ENCODE data around the gene DCPS. TPM values are rescaled to one million over a fixed set of nuclear protein-coding genes. Genes with fewer than 3 reads are reported as not detected.

The DCPS gene
- total RNA-seq, 3 donors from 2014 or later (not counting 1 experiment from before 2014, with no cell fraction given) = 20.1 to 25.8 (median 23.1) TPM

DNA sequence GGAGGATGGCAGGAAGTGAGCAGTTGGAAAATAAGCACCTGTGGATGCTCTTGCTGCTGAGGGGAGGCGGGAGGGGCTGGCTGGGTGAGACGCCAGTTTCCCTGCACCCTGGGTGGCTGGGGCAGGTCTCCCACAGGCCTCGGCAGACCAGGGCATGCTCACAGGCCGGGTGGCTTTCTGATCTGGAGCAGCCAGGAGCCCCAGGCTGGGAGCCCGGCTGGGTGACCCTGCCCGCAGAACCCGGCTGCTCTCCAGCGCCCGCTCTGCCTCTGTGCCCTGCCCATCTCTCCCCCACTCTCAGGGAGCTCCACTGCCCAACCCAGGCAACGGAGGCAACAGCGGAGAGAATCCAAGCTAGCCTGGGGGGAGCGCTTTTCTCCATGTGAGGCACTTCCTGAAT lies 24.6 kb downstream of the DCPS start:
- Histone ChIP-seq H3K4me1 (ENCODE audit: control insufficient read depth, insufficient read depth, low read length) (peaks cover 53% of the 10 kb centered on the region), H3K4me3 (ENCODE audit: low read length) (no peak overlapping the region), H3K36me3 (ENCODE audit: control insufficient read depth, insufficient read depth, low read length) (no peaks in the 10 kb centered on the region), H3K27ac (ENCODE audit: low read length) (peak overlapping the region; percentile 86), H3K27me3 (ENCODE audit: control insufficient read depth, insufficient read depth, low read length) (no peaks in the 10 kb centered on the region), H3K9me3 (ENCODE audit: control insufficient read depth, insufficient read depth, low read length) (no peaks in the 10 kb centered on the region)
- DNase-seq (no peak), ATAC-seq (no peak)
- intact Hi-C loops (cut with micrococcal nuclease) = loop anchor here (2.0 kb wide), 1 partner anchor 24 kb away; no protein-coding TSS in a partner anchor
- Mint-ChIP-seq H3K27me3 (ENCODE audit: low read depth in 2 of 2) (no peaks in the 10 kb centered on the region), H3K36me3 (no peaks in the 10 kb centered on the region), H3K4me1 (peaks cover 56 to 57% of the 10 kb centered on the region in 2 donors), H3K9me3 (no peaks in the 10 kb centered on the region), H3K27ac (peak overlapping the region; percentile 88 to 97), H3K4me3 (peak overlapping the region; percentile 79)
- WGBS (ENCODE audit: insufficient coverage) = 94% methylated on average over 12 of the region's 12 CpGs
- TF ChIP-seq CTCF (IDR thresholded peaks at IDR 0.05) = no peak

DNA sequence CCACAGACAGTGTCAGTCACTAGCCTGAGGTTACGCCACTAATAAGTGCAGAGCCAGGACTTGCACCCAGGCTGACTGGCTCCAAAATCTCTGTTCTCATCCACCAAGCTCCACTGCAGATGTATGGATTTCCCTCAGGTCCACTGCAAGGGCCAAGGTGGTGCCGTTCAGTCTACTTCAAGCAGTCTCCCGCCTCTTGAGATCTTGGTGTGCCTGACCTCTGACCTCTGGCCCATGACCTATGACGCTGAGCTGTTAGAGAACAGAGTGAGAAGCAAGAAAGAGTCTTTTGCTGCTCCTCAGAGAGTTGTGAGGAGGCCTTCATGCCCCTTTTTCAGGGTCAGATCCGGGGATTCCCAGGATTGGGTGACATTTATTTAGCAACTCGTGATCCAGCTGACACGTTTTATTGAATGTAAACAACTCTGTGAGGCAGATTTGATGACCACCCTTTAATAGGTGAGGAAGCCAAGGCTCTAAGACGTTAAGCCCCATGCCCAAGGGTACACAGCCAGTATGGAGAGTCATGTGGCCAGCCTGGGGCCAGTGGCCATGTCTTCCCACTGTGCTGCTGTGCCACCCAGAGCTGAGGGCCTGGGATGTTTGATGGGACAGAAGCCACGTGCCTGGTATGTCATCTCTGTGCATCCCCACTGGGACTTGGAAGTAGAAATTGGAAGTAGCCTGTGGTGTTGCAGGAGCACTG lies 25.2 kb downstream of the DCPS start:
- peaks cover 63% of the 10 kb centered on the region in 2 donors for H3K4me1 Mint-ChIP-seq
- H3K36me3 ChIP-seq (ENCODE audit: control insufficient read depth, insufficient read depth, low read length) = peaks cover 2% of the 10 kb centered on the region
- no peaks in the 10 kb centered on the region for H3K9me3 ChIP-seq (ENCODE audit: control insufficient read depth, insufficient read depth, low read length)
- H3K27ac ChIP-seq (ENCODE audit: low read length) = peak overlapping the region; percentile 86
- ATAC-seq = peak; percentile 11 to 34 (median 24)
- H3K27me3 Mint-ChIP-seq (ENCODE audit: low read depth in 2 of 2) = no peaks in the 10 kb centered on the region
- H3K4me1 ChIP-seq (ENCODE audit: control insufficient read depth, insufficient read depth, low read length) = peaks cover 59% of the 10 kb centered on the region
- H3K36me3 Mint-ChIP-seq = no peaks in the 10 kb centered on the region
- H3K4me3 Mint-ChIP-seq = peak overlapping the region; percentile 79
- peak in 1 of 2 donors; percentile 29 for DNase-seq
- no peaks in the 10 kb centered on the region for H3K27me3 ChIP-seq (ENCODE audit: control insufficient read depth, insufficient read depth, low read length)
- no peak for TF ChIP-seq CTCF (IDR thresholded peaks at IDR 0.05)
- intact Hi-C loops (cut with micrococcal nuclease) = loop anchor here (1.0 to 2.0 kb wide), 3 partner anchors 10 to 24 kb away; no protein-coding TSS in a partner anchor
- no peak overlapping the region for H3K4me3 ChIP-seq (ENCODE audit: low read length)
- 88% methylated on average over 9 of the region's 9 CpGs for WGBS (ENCODE audit: insufficient coverage)
- H3K9me3 Mint-ChIP-seq = no peaks in the 10 kb centered on the region
- peak overlapping the region; percentile 88 to 97 for H3K27ac Mint-ChIP-seq

DNA sequence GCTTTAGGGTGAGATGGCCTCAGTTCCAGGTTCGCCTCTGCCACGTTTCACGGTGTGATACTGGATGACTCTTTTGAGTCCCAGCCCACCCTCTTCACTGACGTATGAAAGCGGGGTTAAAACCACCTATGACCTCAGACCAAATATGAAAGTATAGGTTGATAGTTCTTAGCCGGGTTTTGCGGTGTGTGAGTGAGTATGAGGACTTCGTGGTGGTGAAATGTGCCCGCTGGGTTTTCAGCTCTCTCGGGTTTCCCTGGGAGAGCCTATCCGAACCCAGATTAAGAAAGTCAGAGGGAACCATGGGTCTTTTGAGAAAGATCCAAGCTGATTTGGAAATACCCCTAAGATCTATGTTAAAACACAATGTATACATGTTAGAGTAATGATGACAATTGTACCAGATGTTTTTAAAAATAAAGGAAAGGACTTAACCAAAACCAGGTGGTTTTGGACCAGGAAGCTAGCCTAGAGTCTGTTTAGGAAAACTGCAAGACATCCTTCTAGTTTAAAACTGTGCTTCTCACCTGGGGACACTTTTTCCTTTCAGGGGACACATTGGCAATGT lies 25.9 kb downstream of the DCPS start:
- WGBS (ENCODE audit: insufficient coverage) = 46% methylated on average over 10 of the region's 11 CpGs
- peak; percentile 64 to 77 for DNase-seq
- peak; percentile 63 to 79 (median 74) for ATAC-seq
- Histone ChIP-seq H3K27ac (ENCODE audit: low read length) (peak overlapping the region; percentile 86), H3K4me1 (ENCODE audit: control insufficient read depth, insufficient read depth, low read length) (peaks cover 65% of the 10 kb centered on the region), H3K36me3 (ENCODE audit: control insufficient read depth, insufficient read depth, low read length) (peaks cover 2% of the 10 kb centered on the region), H3K9me3 (ENCODE audit: control insufficient read depth, insufficient read depth, low read length) (no peaks in the 10 kb centered on the region), H3K4me3 (ENCODE audit: low read length) (no peak overlapping the region), H3K27me3 (ENCODE audit: control insufficient read depth, insufficient read depth, low read length) (no peaks in the 10 kb centered on the region)
- Mint-ChIP-seq H3K27ac (peak overlapping the region; percentile 88 to 97), H3K36me3 (no peaks in the 10 kb centered on the region), H3K4me1 (peaks cover 66 to 67% of the 10 kb centered on the region in 2 donors), H3K4me3 (peak overlapping the region; percentile 79), H3K27me3 (ENCODE audit: low read depth in 2 of 2) (no peaks in the 10 kb centered on the region), H3K9me3 (no peaks in the 10 kb centered on the region)
- intact Hi-C loops (cut with micrococcal nuclease) = loop anchor here (1.0 to 5.0 kb wide), 4 partner anchors 10 to 817 kb away; no protein-coding TSS in a partner anchor
- no peak for TF ChIP-seq CTCF (IDR thresholded peaks at IDR 0.05)
